Hepatocyte (in vitro differentiated cells): ENCODE measurements around the gene BIN1. TPM values are rescaled to one million over a fixed set of nuclear protein-coding genes. Genes with fewer than 3 reads are reported as not detected.

Source experiments
- DNase-seq: peaks from one replicate; pipeline ENCODE4 v3.0.0-alpha.2; 2016; ENCODE audit warnings: low spot score
- H2AFZ ChIP-seq: fragments of 200-600 bp; sonication (generic); 2 replicates; pipeline ENCODE4 v1.6.0; 2016; ENCODE audit warnings: antibody characterized with exemption, mild to moderate bottlenecking
- H3K27ac ChIP-seq: fragments of 200-600 bp; sonication (generic); 2 replicates; pipeline ENCODE4 v1.5.1; 2016; ENCODE audit warnings: mild to moderate bottlenecking
- H3K27me3 ChIP-seq: fragments of 200-600 bp; sonication (generic); 2 replicates; pipeline ENCODE4 v1.6.1; 2016
- H3K36me3 ChIP-seq: fragments of 200-600 bp; sonication (generic); replicated peaks from 2 replicates; pipeline ENCODE4 v1.5.1; 2016; ENCODE audit warnings: low read depth; ENCODE audit not compliant: insufficient read depth
- H3K4me1 ChIP-seq: fragments of 200-600 bp; sonication (generic); 2 replicates; pipeline ENCODE4 v1.5.1; 2016; ENCODE audit warnings: mild to moderate bottlenecking, moderate library complexity; ENCODE audit not compliant: insufficient read depth
- H3K4me2 ChIP-seq: fragments of 200-600 bp; sonication (generic); 2 replicates; pipeline ENCODE4 v1.6.0; 2016
- H3K4me3 ChIP-seq: fragments of 200-600 bp; sonication (generic); 2 replicates; pipeline ENCODE4 v1.5.1; 2016; ENCODE audit warnings: mild to moderate bottlenecking
- H3K79me2 ChIP-seq: fragments of 200-600 bp; sonication (generic); 2 replicates; pipeline ENCODE4 v1.6.0; 2017; ENCODE audit warnings: mild to moderate bottlenecking
- H3K9me2 ChIP-seq: fragments of 200-600 bp; sonication (generic); replicated peaks from 2 replicates; pipeline ENCODE4 v1.6.0; 2017; ENCODE audit warnings: mild to moderate bottlenecking; ENCODE audit not compliant: insufficient read depth
- H3K9me3 ChIP-seq: fragments of 200-600 bp; sonication (generic); 2 replicates; pipeline ENCODE4 v1.5.1; 2016; ENCODE audit warnings: low read depth, mild to moderate bottlenecking
- H4K20me1 ChIP-seq: fragments of 200-600 bp; sonication (generic); 2 replicates; pipeline ENCODE4 v1.6.0; 2016; ENCODE audit warnings: mild to moderate bottlenecking; ENCODE audit not compliant: insufficient read depth, poor library complexity, severe bottlenecking
- CTCF ChIP-seq: fragments of 200-600 bp; sonication (generic); IDR thresholded peaks from 2 replicates; pipeline ENCODE4 v1.5.1; 2016; ENCODE audit warnings: antibody characterized with exemption, mild to moderate bottlenecking; ENCODE audit not compliant: poor library complexity
- EZH2 ChIP-seq: fragments of 200-600 bp; sonication (generic); IDR thresholded peaks from 2 replicates; pipeline ENCODE4 v1.6.1; 2016; ENCODE audit warnings: antibody characterized with exemption, mild to moderate bottlenecking, borderline replicate concordance
- EZH2phosphoT487 ChIP-seq: fragments of 200-600 bp; sonication (generic); IDR thresholded peaks from one replicate; pipeline ENCODE4 v1.6.1; 2018; ENCODE audit warnings: antibody characterized with exemption, mild to moderate bottlenecking, low read depth, moderate library complexity; ENCODE audit not compliant: unreplicated experiment, severe bottlenecking
- WGBS: methylation state at CpG from one replicate; pipeline ENCODE4 v1.1.6; 2016; ENCODE audit warnings: low lambda C conversion rate; ENCODE audit errors: missing lambda C conversion rate; 5-methylcytosine and 5-hydroxymethylcytosine counted together
- polyA plus RNA-seq: library from polyadenylated mRNA; unstranded; fragments of >200 nt; fragmentation: Nextera tagmentation; extraction: Ambion mirVana; gene quantifications from 2 replicates; pipeline ENCODE4 v1.2.1, GENCODE V29; 2016
- total RNA-seq: library from RNA; depleted of rRNA; stranded (reverse); fragments of >200 nt; gene quantifications from 2 replicates; pipeline ENCODE4 v1.2.3, GENCODE V29; 2014

BIN1 gene
- total and polyA plus RNA-seq, 2 experiments from 2014 or later = 109 to 113 TPM

DNA sequence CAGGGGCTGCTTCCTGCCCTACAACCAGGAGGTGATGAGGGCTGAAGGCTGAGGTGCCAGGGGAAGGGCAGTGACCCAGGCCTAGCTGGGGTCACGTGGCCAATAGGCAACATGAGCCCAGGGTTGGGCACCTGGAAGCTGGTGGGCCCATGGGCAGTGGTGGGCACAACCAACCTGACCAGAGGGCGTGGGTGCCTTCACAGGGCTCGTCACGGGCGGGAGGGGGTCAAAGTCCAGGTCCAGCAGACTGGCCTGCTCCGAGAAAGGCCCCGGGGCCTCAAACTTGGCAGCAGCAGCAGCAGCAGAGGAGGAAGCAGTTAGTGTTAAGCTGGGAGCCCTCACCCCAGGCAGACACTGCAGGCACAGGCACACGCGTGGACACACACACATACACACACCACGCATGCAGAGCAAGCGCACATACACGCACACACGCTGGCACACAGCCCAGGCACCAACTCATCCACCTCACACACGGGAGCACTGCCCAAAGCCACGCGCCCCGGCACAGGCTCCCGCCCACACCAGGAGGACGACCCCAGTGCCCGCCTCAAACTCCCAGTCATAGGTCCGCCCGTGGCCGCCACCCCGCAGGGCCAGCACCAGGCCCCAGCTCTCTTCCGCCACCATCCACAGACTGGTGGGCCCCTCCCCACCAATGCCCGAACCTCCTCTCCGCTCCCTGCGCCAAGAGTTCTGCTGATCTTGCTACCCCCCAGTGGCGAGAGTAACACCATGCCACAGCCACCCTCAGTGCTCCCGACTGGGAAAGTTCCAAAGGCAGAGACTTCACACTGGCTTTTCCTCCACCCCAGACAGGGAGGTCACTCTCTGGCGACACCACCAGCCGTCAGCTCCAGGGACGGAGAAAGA lies 53.0 kb downstream of the BIN1 start:
- WGBS = 87% methylated on average over 25 of the region's 33 CpGs
- peak; percentile 56 for DNase-seq
- Histone ChIP-seq H3K9me3 (no peaks in the 10 kb centered on the region), H3K4me3 (no peak overlapping the region), H3K9me2 (no peaks in the 10 kb centered on the region), H2AFZ (no peak overlapping the region), H3K4me2 (no peak overlapping the region), H3K27ac (peak overlapping the region; percentile 68), H3K36me3 (no peaks in the 10 kb centered on the region), H3K27me3 (no peaks in the 10 kb centered on the region), H4K20me1 (no peaks in the 10 kb centered on the region), H3K79me2 (no peaks in the 10 kb centered on the region), H3K4me1 (peaks cover 5% of the 10 kb centered on the region)
- TF ChIP-seq EZH2phosphoT487 = no peak
- no peak for TF ChIP-seq CTCF
- TF ChIP-seq EZH2 = no peak

DNA sequence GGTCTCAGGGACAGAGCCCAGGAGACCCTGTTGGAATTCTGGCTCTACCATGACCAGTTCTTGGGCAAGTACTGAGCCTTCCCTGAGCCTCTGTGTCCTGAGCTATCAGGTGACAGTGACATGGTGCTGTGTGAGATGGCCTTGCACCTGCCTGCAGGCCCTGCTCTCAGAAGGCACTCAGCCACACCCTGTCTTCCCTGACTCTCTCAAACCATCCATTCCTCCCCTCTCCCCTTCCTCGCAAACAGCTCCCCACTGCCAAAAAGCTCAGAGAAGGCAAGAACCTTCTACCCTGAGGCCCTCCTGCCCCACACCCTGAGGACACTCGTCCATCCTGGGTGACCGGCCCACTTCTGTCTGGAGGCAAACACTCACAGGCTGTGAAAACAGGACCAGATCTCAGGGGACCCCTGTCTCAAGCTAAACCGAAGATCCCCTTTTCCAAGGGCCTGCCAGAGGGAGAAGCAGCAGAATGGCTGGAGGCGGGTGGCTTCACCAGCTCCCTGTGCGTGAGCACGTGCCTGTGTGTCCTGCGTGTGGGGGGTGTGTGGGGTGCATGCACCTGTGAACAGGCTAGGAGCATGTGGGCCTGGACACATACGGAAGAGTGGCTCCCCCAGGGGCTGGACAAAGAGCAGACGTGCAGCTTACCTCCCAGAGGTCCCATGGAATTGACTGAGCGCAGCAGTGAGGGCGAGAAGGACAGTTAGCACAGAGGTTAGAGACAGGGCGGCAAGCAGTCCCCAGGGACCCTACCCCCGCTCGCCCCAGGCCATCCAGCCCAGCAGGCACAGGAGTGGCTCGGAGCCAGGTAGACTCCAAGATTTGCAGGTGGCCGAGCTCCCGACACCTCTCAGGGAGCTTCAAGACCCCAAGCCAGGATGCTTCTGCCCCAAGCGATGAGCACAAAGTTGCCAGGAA lies 53.9 kb downstream of the BIN1 start:
- Histone ChIP-seq H3K36me3 (no peaks in the 10 kb centered on the region), H3K79me2 (no peaks in the 10 kb centered on the region), H2AFZ (no peak overlapping the region), H4K20me1 (no peaks in the 10 kb centered on the region), H3K27me3 (no peaks in the 10 kb centered on the region), H3K27ac (peak overlapping the region; percentile 68), H3K9me2 (no peaks in the 10 kb centered on the region), H3K9me3 (no peaks in the 10 kb centered on the region), H3K4me3 (no peak overlapping the region), H3K4me2 (no peak overlapping the region), H3K4me1 (peaks cover 5% of the 10 kb centered on the region)
- TF ChIP-seq EZH2 = no peak
- no peak for TF ChIP-seq EZH2phosphoT487
- 94% methylated on average over 19 of the region's 19 CpGs for WGBS
- DNase-seq = no peak

DNA sequence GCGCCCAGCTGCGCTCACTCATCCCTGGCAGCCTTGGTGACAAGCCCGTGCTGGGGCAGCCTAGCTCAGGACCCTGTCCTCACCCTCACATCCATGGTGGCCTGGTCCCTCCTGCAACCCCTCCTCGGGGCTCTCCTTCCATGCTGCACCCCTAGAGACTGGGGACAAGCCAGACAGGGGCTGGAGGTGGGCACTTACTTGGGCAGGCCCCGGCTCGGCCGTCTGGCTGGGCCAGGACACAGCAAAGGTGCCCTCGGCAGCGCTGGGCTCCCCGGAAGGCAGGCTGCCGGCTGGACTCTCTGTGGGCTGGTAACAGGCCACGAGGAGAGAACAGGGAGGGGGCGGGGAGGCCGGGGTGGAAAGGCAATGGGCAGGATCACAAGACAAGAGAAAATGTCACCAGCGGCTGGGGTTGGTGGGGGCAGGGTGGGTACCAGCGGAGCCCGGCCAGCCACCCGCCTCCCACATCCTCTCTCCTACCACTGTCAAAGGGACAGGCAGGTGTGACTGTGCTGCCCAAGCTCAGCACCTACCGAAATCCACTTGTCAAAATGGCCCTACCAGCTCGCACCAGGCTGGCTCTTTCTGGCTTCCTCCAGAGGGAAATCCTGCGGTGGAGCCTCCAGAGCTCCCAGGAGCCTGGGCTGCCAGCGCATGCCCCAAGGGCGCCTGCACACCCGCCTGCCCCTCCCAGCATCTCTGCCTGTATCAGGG lies 54.7 kb downstream of the BIN1 start:
- H3K4me2 ChIP-seq = no peak overlapping the region
- no peaks in the 10 kb centered on the region for H3K9me3 ChIP-seq
- H3K36me3 ChIP-seq = no peaks in the 10 kb centered on the region
- no peaks in the 10 kb centered on the region for H3K9me2 ChIP-seq
- WGBS = 90% methylated on average over 20 of the region's 24 CpGs
- H3K79me2 ChIP-seq = no peaks in the 10 kb centered on the region
- H4K20me1 ChIP-seq = no peaks in the 10 kb centered on the region
- H3K27ac ChIP-seq = no peak overlapping the region
- no peak overlapping the region for H2AFZ ChIP-seq
- no peak for TF ChIP-seq CTCF
- TF ChIP-seq EZH2phosphoT487 = no peak
- TF ChIP-seq EZH2 = no peak
- no peaks in the 10 kb centered on the region for H3K27me3 ChIP-seq
- no peak overlapping the region for H3K4me3 ChIP-seq
- DNase-seq = no peak
- H3K4me1 ChIP-seq = peaks cover 5% of the 10 kb centered on the region
